Measurements from ENCODE around the gene CDKAL1.

DNA sequence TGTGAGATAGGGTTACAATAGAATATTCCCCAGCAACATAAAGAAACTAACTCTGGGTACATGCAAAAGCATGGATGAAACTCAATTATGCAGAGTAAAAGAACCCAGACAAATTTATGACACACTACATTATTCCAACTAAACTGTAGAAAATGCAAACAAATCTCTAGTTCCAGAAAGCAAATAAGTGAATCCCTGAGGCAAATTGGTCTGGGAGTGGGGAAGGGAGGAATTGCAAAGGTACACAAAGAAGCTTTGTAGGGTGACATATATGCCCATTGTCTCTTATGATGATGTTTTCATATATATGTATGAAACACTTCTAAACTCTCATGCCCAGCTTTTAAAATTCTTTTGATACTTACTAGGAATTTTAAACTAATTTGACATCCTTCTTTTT, 266.0 kb downstream of the CDKAL1 start:
- TF ChIP-seq, protein P1, sequence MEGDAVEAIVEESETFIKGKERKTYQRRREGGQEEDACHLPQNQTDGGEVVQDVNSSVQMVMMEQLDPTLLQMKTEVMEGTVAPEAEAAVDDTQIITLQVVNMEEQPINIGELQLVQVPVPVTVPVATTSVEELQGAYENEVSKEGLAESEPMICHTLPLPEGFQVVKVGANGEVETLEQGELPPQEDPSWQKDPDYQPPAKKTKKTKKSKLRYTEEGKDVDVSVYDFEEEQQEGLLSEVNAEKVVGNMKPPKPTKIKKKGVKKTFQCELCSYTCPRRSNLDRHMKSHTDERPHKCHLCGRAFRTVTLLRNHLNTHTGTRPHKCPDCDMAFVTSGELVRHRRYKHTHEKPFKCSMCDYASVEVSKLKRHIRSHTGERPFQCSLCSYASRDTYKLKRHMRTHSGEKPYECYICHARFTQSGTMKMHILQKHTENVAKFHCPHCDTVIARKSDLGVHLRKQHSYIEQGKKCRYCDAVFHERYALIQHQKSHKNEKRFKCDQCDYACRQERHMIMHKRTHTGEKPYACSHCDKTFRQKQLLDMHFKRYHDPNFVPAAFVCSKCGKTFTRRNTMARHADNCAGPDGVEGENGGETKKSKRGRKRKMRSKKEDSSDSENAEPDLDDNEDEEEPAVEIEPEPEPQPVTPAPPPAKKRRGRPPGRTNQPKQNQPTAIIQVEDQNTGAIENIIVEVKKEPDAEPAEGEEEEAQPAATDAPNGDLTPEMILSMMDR (IDR thresholded peaks at IDR 0.05; ENCODE audit: borderline replicate concordance, extremely low read depth, low read length, poor library complexity, severe bottlenecking) = no peak
- TF ChIP-seq EZH2 (IDR thresholded peaks at IDR 0.05; ENCODE audit: borderline replicate concordance, low read depth, low read length, severe bottlenecking) = no peak

Measured in DND-41 (cell line).